IPS-18c (cell line): Measurements from ENCODE around the gene TADA2B.

Experiments
- H3K4me3 ChIP-seq: 2 replicates; pipeline ENCODE4 v1.7.0; 2013; ENCODE audit warnings: low read depth, mild to moderate bottlenecking, low read length, moderate library complexity; ENCODE audit not compliant: insufficient read depth
- H3K9me3 ChIP-seq: one replicate; pipeline ENCODE4 v1.6.1; 2013; ENCODE audit warnings: mild to moderate bottlenecking, low read length, moderate library complexity; ENCODE audit not compliant: control insufficient read depth, insufficient read depth

TADA2B gene

GRCh38 chr4:7029921-7030320, 13.3 kb upstream of the TADA2B start:
- H3K4me3 ChIP-seq, result no peak overlapping the region

GRCh38 chr4:7030856-7031255, 12.3 kb upstream of the TADA2B start:
- Histone ChIP-seq H3K4me3 (no peak overlapping the region), H3K9me3 (no peaks in the 10 kb centered on the region)

More at GRCh38 chr4:7029921-7030320, 13.3 kb upstream of the TADA2B start:
- no peaks in the 10 kb centered on the region for H3K9me3 ChIP-seq

- no peaks in the 10 kb centered on the region for H3K9me3 ChIP-seq
- H3K4me3 ChIP-seq, result no peak overlapping the region
These were observed 11.4 kb upstream of the TADA2B start for GRCh38 chr4:7031558-7032449.

GRCh38 chr4:7032596-7032995, 10.6 kb upstream of the TADA2B start:
- Histone ChIP-seq H3K9me3 (no peaks in the 10 kb centered on the region), H3K4me3 (no peak overlapping the region)

- no peaks in the 10 kb centered on the region for H3K9me3 ChIP-seq
- H3K4me3 ChIP-seq, result no peak overlapping the region
These were observed 8.7 kb upstream of the TADA2B start for GRCh38 chr4:7034262-7035081.

GRCh38 chr4:7037425-7037824, 5.7 kb upstream of the TADA2B start:
- H3K9me3 ChIP-seq, result no peaks in the 10 kb centered on the region
- H3K4me3 ChIP-seq, result no peak overlapping the region

GRCh38 chr4:7040765-7041164, 2.4 kb upstream of the TADA2B start:
- Histone ChIP-seq H3K4me3 (no peak overlapping the region), H3K9me3 (no peaks in the 10 kb centered on the region)

GRCh38 chr4:7041246-7041645, 1.9 kb upstream of the TADA2B start:
- H3K9me3 ChIP-seq, result no peaks in the 10 kb centered on the region
- no peak overlapping the region for H3K4me3 ChIP-seq

GRCh38 chr4:7041801-7042502, 1.2 kb upstream of the TADA2B start:
- Histone ChIP-seq H3K9me3 (no peaks in the 10 kb centered on the region), H3K4me3 (peak overlapping the region; percentile 71)

GRCh38 chr4:7042503-7043283, 479 bp upstream of the TADA2B start:
- H3K4me3 ChIP-seq, result peak overlapping the region; percentile 71
- no peaks in the 10 kb centered on the region for H3K9me3 ChIP-seq

GRCh38 chr4:7044137-7044930, 1.2 kb downstream of the TADA2B start:
- H3K4me3 ChIP-seq, result peak overlapping the region; percentile 94
- no peaks in the 10 kb centered on the region for H3K9me3 ChIP-seq

GRCh38 chr4:7045553-7045952, 2.4 kb downstream of the TADA2B start:
- H3K9me3 ChIP-seq, result no peaks in the 10 kb centered on the region
- no peak overlapping the region for H3K4me3 ChIP-seq

GRCh38 chr4:7045961-7046921, 3.1 kb downstream of the TADA2B start:
- no peak overlapping the region for H3K4me3 ChIP-seq

GRCh38 chr4:7046971-7047370, 3.8 kb downstream of the TADA2B start:
- H3K4me3 ChIP-seq, result no peak overlapping the region
- H3K9me3 ChIP-seq, result no peaks in the 10 kb centered on the region

More at GRCh38 chr4:7045961-7046921, 3.1 kb downstream of the TADA2B start:
- no peaks in the 10 kb centered on the region for H3K9me3 ChIP-seq

- H3K9me3 ChIP-seq, result no peaks in the 10 kb centered on the region
These were observed 5.5 kb downstream of the TADA2B start for GRCh38 chr4:7048642-7049041.

More at GRCh38 chr4:7048642-7049041, 5.5 kb downstream of the TADA2B start:
- no peak overlapping the region for H3K4me3 ChIP-seq
